A673 (cell line): ENCODE results near the gene TRMT11.

Experiments
- EZH2 ChIP-seq: fragments of 200-600 bp; sonication (generic); IDR thresholded peaks from 2 replicates; pipeline ENCODE4 v1.6.1; 2017; ENCODE audit warnings: borderline replicate concordance, low read depth, mild to moderate bottlenecking, mixed read lengths, antibody characterized with exemption, low read length; ENCODE audit not compliant: poor library complexity, severe bottlenecking
- TF ChIP-seq, protein P1 (sequence below): fragments of 300-800, 200-600 bp; sonication (generic); conservative IDR thresholded peaks from 2 replicates; pipeline ENCODE4 v1.5.1; 2017; ENCODE audit warnings: low read depth, mild to moderate bottlenecking, antibody characterized with exemption, low read length, moderate library complexity, mixed read lengths

DNA sequence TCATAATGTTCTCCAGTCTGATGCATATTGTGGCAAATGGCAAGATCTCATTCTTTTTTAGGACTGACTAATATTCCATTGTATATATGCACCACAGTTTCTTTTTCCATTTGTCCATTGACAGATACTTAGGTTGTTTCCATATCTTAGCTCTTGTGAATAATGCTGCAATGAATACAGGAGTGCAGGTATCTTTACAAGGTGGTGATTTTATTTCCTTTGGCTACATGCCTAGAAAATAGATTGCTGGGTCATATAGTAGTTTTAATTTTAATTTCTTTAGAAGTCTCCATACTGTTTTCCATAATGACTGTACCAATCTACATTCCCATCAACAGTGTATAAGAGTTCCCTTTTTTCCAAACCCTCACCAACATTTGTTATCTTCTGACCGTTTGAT is 97.5 kb downstream of the TRMT11 start:
- TF ChIP-seq, protein P1, sequence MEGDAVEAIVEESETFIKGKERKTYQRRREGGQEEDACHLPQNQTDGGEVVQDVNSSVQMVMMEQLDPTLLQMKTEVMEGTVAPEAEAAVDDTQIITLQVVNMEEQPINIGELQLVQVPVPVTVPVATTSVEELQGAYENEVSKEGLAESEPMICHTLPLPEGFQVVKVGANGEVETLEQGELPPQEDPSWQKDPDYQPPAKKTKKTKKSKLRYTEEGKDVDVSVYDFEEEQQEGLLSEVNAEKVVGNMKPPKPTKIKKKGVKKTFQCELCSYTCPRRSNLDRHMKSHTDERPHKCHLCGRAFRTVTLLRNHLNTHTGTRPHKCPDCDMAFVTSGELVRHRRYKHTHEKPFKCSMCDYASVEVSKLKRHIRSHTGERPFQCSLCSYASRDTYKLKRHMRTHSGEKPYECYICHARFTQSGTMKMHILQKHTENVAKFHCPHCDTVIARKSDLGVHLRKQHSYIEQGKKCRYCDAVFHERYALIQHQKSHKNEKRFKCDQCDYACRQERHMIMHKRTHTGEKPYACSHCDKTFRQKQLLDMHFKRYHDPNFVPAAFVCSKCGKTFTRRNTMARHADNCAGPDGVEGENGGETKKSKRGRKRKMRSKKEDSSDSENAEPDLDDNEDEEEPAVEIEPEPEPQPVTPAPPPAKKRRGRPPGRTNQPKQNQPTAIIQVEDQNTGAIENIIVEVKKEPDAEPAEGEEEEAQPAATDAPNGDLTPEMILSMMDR = no peak
- TF ChIP-seq EZH2 = no peak
